NT2/D1 (cell line): ENCODE results near the gene CDV3.

Source experiments
- SUZ12 ChIP-seq: IDR thresholded peaks from 2 replicates; pipeline ENCODE4 v1.6.1; 2011; ENCODE audit not compliant: insufficient read length, insufficient read depth; ENCODE audit errors: extremely low read depth
- YY1 ChIP-seq: IDR thresholded peaks from 2 replicates; pipeline ENCODE4 v1.6.1; 2011; ENCODE audit not compliant: insufficient read length, insufficient read depth
- ZNF274 ChIP-seq: IDR thresholded peaks from 2 replicates; pipeline ENCODE4 v1.6.1; 2011; ENCODE audit warnings: mild to moderate bottlenecking, low read depth, low read length

DNA sequence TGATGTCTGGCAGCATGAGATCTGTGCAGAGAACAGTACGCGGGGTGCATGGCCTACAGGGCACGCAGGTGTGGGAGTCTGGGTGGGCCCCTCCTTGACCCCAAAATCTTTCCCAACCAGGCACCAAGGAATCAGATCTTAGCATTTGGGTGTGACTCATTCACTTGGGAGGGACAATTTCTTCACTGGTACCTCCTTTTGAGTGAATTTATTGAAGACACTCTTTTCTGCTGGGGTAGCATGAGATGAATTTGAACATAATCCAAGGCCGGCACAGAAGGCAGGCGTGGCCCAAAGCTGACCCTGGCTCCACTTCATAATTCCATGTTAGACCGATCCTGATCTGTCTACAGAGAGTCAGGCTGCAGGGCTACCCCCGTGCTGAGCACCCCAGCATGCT, 30.6 kb upstream of the CDV3 start:
- TF ChIP-seq ZNF274 (no peak), SUZ12 (no peak), YY1 (no peak)
